Putamen (tissue), 1 donor: Measurements from ENCODE around the gene RNF148.
"Not testable (repeated sequence)": the region's sequence is repeated elsewhere in the genome, so short reads cannot be mapped to it uniquely, and the experiment has no call there.

ENCODE experiments used
- DNase-seq: peaks from one replicate; pipeline ENCODE4 v3.0.0-alpha.2; 2016; ENCODE audit warnings: low spot score

The RNF148 gene

DNA sequence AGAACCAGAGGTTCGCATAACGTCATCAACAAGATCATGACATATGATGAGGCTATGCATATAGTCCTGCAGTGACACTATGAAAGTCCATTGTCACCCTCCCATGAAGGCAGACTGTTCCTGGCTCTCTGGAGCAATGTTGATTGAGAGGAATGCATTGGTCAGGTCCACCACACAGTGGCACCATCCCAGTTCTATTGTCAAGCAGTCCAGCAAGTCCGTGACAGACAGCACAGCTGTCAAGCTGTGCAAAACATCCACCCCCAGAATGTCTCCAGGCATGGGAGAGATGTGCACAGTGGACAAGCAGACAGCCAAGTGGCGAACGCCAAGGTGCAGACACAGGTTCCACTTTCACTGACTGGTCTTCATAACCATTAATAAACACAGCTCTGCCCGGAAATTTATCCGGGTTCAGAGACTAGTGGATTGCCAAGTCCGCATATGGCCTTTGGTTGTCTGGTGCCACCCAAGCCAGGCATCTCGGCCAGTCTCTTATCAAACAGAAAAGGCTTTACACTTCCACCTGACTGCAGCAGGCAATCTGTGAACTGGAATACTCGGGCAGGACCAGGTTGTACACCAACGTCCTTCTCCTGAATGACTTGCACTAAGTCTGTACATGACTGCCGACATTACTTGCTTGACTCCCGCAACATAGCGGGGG is 11.0 kb downstream of the RNF148 start:
- DNase-seq, result no peak

- DNase-seq, result no peak
These were observed 13.2 kb downstream of the RNF148 start for GRCh38 chr7:122689346-122690109.

DNA sequence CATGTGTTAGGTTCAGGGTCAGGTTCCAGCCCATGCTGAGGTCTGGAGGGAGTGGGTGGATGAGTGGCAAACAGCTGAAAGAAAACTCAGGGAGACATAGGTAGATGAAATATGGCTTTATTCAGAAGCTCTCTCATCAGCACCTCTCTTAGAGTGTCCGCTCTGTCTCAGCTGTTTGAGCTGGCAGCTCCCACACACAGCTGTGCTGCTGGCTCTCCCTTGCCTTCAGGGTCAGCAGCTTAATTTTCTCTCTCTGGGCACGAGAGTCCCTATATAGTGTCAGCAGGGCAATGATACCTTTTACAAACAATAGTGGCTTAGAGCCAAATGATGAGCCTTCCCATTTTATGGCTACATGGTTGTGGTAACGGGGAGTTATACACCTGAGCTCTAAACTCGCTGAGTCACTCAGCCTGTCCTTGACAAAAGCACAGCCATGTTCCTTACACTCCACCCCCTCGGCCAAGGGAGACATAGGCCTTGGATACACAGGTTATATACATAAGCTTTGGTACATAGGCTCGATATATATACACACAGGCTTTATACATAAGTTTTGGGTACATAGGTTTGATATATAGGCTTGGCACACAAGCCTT is 14.2 kb downstream of the RNF148 start:
- no peak for DNase-seq

DNA sequence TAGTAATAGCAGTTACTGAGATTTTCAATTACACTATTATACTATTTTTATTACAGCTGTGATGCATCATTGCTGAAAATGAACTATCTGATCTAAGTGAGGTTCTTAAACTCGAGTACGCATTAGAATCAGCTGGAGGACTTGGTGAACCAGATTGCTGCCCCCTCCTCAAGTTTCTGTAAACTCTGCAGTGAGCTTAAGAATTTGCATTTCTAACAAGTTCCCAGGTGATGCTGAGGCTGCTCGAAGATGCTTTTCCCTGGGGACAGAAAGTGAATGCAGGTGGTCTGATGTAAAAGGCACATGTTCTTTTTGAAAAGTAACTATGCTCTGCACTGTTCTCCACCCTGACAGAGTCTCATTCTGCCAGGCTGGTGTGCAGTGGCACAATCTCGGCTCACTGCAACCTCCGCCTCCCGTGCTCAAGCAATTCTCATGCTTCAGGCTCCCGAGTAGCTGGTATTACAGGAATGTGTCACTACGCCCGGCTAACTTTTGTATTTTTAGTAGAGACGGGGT is 16.3 kb downstream of the RNF148 start:
- DNase-seq, result no peak

GRCh38 chr7:122684504-122684903 is 18.2 kb downstream of the RNF148 start:
- DNase-seq, result no peak

DNA sequence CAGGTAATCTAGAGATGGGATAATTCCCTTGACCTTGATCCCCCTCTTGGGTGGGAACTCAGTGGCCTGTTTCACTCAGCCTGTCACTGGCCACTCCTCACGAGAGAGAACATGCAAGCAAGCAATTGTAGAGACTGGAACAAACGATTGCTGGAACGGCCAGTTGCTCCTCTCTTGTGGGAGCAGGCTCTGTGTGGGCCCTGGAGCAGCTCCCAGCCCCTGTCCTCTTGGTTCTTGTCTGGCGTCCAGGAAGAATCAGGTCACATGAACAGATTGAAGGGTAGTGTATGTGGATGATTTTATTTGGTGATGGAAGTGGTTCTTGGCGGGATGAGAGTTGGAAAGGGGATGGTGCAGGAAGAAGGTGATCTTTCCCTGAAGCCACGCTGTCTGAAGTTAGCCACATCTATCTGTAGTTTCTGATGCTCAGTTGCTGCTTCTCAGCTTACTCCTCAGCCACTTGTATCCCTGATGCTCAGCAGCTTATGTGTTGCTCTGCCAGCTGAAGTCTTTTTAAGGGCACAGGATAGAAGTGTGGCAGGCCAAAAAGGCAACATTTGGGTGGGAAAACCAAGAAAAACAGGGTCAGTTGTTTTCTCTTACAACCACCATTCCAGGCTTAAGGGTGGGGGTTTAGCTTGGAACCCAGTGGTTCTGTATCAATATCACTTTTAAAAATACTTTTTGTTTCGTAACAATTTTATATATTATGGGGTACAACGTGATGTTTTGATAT is 19.7 kb downstream of the RNF148 start:
- no peak for DNase-seq

GRCh38 chr7:122681186-122681585 is 21.5 kb downstream of the RNF148 start:
- DNase-seq, result not testable (repeated sequence)

DNA sequence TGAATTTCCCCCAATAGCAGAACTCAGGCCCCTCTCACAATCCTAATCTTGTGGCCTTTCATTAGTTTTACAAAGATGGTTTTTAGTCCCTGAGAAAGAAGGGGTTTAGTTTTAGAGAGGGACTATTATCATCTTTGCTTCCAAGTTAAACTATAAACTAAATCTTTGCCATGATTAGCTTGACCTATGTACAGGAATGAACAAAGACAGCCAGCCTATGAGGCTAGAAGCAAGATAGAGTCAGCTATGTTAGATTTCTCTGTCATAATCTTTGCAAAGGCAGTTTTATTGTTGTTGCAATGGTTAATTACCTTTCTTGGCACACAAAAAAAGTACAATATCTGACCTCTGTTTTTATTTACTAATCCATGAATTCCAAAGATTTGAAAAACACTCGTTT is 22.9 kb downstream of the RNF148 start:
- DNase-seq, result no peak

DNA sequence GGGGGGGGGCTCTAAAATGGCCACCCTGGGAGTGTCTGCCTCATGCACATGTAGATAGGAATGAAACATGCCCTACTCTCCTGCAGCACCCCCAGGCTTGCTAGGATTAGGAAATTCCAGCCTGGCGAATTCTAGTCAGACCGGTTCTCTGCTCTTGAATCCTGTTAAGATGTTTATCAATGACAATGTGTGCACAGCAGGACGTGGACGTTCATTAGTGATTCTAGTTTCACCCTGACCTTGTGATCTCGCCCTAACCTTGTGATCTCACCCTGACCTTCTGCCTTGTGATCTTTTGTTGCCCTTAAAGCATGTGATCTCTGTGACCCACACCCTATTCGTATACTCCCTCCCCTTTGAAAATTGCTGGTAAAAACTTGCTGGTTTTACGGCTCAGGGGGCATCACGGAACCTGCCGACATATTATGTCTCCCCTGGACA is 23.4 kb downstream of the RNF148 start:
- DNase-seq, result not testable (repeated sequence)

DNA sequence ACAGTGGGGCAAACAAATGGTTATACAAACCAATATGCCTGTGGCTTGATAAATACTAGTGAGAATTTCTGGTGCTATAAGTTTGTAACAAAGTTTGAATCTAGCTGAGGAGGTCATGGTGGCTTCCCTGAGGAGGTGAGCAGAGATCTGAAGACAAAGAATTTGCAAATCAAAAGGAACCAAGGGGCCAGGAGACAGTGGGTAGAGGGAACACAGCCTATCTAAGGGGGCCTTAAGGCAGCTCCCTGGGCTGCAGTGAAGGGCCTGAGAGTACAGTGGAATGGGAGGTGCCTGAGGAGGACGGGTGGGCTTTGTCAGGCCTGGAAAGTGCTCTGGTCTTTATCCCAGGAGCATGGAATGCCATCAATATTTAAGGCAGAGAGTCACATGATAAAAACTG is 25.6 kb downstream of the RNF148 start:
- DNase-seq, result no peak

DNA sequence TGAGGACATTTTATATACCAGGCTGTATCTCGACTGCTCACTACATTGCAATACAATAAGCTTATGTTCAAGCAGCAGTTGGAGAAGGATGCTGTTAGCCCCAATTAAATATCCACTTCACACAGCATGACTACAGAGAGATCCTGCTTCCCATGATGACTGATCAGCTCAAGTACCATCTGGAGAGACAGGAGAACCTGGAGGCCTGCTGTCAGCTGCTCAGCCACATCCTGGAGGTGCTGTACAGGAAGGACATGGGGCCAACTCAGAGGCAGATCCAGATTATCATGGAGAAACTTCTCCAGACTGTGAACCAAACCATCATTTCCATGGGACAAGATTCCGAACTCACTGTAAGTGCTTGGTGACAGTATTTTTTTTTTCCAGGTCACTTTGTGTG is 26.3 kb downstream of the RNF148 start:
- no peak for DNase-seq

GRCh38 chr7:122675621-122676020 is 27.1 kb downstream of the RNF148 start:
- no peak for DNase-seq

- DNase-seq, result no peak
These were observed 27.7 kb downstream of the RNF148 start for GRCh38 chr7:122675011-122675410.

DNA sequence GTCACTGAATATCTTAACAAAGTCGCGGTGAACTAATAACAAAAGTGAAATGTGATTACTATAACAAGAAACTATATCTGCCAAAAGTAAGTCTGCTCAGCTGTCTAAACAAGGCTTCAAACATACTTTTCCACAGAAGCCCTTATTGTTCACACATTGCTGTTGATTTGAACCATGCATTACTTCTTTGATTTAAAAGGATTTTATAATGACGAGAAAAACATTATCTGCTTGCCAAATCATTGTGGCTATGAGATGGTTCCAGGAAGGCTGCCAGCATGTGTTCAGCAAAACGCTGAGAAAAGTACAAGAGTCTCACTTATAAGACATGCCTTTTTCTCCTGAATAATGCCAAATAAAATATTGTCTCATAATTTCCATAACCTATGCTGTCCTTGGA is 28.2 kb downstream of the RNF148 start:
- DNase-seq, result no peak

DNA sequence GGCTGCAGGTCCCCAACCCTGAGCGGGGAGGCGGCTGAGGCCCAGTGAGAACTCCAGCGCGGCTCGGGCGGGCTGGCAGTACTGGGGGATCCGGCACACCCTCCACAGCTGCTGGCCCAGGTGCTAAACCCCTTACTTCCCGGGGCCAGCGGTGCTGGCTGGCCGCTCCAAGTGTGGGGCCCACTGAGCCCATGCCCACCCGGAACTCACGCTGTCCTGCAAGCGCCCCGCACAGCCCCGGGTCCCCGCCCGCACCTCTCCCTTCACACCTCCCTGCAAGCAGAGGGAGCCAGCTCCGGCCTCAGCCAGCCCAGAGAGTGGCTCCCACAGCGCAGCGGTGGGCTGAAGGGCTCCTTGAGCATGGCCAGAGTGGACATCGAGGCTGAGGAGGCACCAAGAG is 28.8 kb downstream of the RNF148 start:
- no peak for DNase-seq

GRCh38 chr7:122672536-122672935 is 30.2 kb downstream of the RNF148 start:
- no peak for DNase-seq

- DNase-seq, result no peak
These were observed 39.0 kb downstream of the RNF148 start for GRCh38 chr7:122663733-122664132.

DNA sequence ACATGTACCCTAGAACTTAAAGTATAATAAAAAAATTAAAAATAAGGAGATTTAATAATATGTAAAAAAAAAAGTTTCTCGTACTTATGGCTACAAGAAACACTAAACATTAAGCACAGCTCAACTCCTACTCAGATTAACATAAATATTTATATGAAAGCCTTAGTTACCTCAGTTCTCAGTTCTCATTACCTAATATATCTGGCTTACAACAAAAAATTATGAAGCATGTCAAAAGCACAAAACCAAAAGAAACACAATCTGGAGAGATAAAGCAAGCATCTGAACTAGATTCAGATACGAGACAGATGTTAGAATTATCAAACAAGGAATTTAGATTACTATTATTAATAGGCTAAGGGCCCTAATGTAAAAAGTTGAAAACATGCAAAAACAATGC is 43.9 kb downstream of the RNF148 start:
- no peak for DNase-seq

GRCh38 chr7:122653685-122654084 is 49.0 kb downstream of the RNF148 start:
- no peak for DNase-seq

DNA sequence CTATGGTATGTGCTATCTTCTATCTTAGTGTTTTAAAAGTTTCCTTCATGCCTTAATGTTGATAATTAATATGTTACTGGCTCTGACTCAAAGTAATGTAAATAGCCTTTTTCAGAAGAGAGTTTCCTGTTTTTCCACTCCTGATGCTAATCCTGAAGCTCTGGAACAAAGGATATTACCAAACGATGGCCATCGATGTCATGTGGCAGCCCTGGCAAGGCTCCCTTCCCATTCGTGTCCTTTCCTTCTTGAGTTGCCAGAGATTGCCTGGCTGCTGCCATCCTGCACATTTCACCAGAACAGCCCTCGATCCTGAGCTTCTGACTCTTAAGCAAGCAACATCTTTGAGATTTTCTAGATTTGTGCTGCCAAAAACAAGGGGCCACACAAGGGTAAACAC is 49.8 kb downstream of the RNF148 start:
- no peak for DNase-seq
